Cardiac fibroblast (primary cell): ENCODE results near the gene ZNF747.
"Not testable (repeated sequence)": the region's sequence is repeated elsewhere in the genome, so short reads cannot be mapped to it uniquely, and the experiment has no call there.

ENCODE experiments used
- DNase-seq, 2 donors: peaks; one replicate each; pipeline versions ENCODE4 v3.0.0 to v3.0.0-alpha.2; 2010; ENCODE audit warnings: low read depth in 2 of 2
- H3K4me3 ChIP-seq, 2 donors: replicated peaks in 1 of 2; 1 replicate in 1 of 2; 2 replicates in 1 of 2; pipeline ENCODE4 v1.5.1; 2011; ENCODE audit warnings: low read depth in 2 of 2, low read length in 2 of 2, mild to moderate bottlenecking in 2 of 2, moderate library complexity in 1 of 2
- CTCF ChIP-seq: IDR thresholded peaks from one replicate; pipeline ENCODE4 v1.5.1; 2011; ENCODE audit warnings: low read depth, mild to moderate bottlenecking, low read length, inconsistent platforms

The ZNF747 gene

GRCh38 chr16:30526137-30526822 is 8.4 kb downstream of the ZNF747 start, which contains the start of gene ZNF768:
ZNF768 (minus strand) TSS chr16:30526566; CDS start chr16:30526413, 153 bp downstream.
- TF ChIP-seq CTCF = no peak
- peak; percentile 18 to 26 for DNase-seq
- peak within 1 kb of the TSS; percentile 67 to 76 for H3K4me3 ChIP-seq

- no peak for TF ChIP-seq CTCF
- peak overlapping the region; percentile 49 to 67 for H3K4me3 ChIP-seq
- no peak for DNase-seq
Observed at GRCh38 chr16:30525844-30526136, 8.9 kb downstream of the ZNF747 start.

- no peak for DNase-seq
- no peak for TF ChIP-seq CTCF
- H3K4me3 ChIP-seq = no peak overlapping the region
Observed at GRCh38 chr16:30524575-30525568, 9.8 kb downstream of the ZNF747 start.

- peak; percentile 30 to 45 for DNase-seq
- H3K4me3 ChIP-seq = no peak overlapping the region
- no peak for TF ChIP-seq CTCF
Observed at GRCh38 chr16:30523768-30524574, 10.7 kb downstream of the ZNF747 start.

- not testable (repeated sequence) for DNase-seq, H3K4me3 ChIP-seq
Observed at GRCh38 chr16:30522702-30523463, 11.8 kb downstream of the ZNF747 start.

GRCh38 chr16:30521873-30522641 is 12.6 kb downstream of the ZNF747 start:
- no peak overlapping the region for H3K4me3 ChIP-seq
- DNase-seq = no peak
- no peak for TF ChIP-seq CTCF
